ENCODE measurements around the gene CNPY1.

The CNPY1 gene

GRCh38 chr7:155585951-155586350 lies 39.6 kb upstream of the CNPY1 start:
- TF ChIP-seq, protein P1, sequence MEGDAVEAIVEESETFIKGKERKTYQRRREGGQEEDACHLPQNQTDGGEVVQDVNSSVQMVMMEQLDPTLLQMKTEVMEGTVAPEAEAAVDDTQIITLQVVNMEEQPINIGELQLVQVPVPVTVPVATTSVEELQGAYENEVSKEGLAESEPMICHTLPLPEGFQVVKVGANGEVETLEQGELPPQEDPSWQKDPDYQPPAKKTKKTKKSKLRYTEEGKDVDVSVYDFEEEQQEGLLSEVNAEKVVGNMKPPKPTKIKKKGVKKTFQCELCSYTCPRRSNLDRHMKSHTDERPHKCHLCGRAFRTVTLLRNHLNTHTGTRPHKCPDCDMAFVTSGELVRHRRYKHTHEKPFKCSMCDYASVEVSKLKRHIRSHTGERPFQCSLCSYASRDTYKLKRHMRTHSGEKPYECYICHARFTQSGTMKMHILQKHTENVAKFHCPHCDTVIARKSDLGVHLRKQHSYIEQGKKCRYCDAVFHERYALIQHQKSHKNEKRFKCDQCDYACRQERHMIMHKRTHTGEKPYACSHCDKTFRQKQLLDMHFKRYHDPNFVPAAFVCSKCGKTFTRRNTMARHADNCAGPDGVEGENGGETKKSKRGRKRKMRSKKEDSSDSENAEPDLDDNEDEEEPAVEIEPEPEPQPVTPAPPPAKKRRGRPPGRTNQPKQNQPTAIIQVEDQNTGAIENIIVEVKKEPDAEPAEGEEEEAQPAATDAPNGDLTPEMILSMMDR (IDR thresholded peaks at IDR 0.05; ENCODE audit: low read depth, low read length): no peak
- H3K27ac ChIP-seq: no peak overlapping the region; the same call in 1 of the 2 replicates
- H3K27me3 ChIP-seq (ENCODE audit: insufficient read depth, low read depth, severe bottlenecking): no peaks in the 10 kb centered on the region
- H3K36me3 ChIP-seq: no peaks in the 10 kb centered on the region
- no peaks in the 10 kb centered on the region for H3K9me3 ChIP-seq (ENCODE audit: severe bottlenecking)
- DNase-seq: no peak
- H3K4me3 ChIP-seq (ENCODE audit: low read depth, low read length): no peak overlapping the region

GRCh38 chr7:155585532-155585895 lies 39.2 kb upstream of the CNPY1 start:
- no peak for DNase-seq
- Histone ChIP-seq H3K27me3 (ENCODE audit: insufficient read depth, low read depth, severe bottlenecking) (no peaks in the 10 kb centered on the region), H3K27ac (peak overlapping the region; percentile 49), H3K36me3 (no peaks in the 10 kb centered on the region), H3K4me3 (ENCODE audit: low read depth, low read length) (peak overlapping the region; percentile 32), H3K9me3 (ENCODE audit: severe bottlenecking) (no peaks in the 10 kb centered on the region)
- TF ChIP-seq, protein P1 (IDR thresholded peaks at IDR 0.05; ENCODE audit: low read depth, low read length): no peak

DNA sequence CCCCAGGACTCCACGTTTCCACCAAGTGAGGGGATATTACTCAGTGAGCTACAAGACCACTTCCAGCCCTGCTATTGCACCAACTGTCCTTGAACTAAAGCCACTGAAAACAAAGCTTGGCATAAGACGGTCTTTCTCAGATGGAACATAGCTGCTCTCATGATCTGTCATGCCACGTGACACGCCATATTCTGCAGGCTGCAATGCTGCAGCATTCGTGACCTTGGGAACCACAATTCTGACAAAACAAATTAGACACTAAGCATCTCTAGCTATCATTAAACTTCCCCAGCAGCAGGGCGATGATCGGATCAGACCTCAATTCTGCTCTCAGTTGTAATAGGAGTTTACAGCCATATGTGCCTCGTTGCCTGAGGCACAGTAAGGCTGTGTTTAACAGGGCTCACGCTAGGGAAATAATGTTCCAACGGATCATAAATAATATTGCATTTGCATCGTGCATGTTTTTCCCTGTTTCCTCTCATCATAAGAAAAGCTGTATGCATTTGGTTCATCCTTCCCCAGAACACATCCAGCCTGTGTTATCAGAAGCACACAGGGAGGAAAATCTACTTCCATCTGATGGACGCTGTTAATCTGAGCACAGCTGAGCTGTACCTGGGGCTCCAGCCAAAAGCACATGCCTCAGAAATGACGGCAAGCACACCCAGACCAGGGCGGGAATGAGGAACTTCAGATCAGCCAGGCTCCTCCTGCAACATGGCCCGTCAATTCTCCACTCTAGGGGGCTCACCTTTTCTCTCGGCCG lies 38.6 kb upstream of the CNPY1 start:
- Histone ChIP-seq H3K36me3 (no peaks in the 10 kb centered on the region), H3K9me3 (ENCODE audit: severe bottlenecking) (no peaks in the 10 kb centered on the region), H3K4me3 (ENCODE audit: low read depth, low read length) (peak overlapping the region; percentile 32), H3K27ac (peak overlapping the region; percentile 49), H3K27me3 (ENCODE audit: insufficient read depth, low read depth, severe bottlenecking) (no peaks in the 10 kb centered on the region)
- DNase-seq: peak; percentile 60
- TF ChIP-seq, protein P1 (IDR thresholded peaks at IDR 0.05; ENCODE audit: low read depth, low read length): no peak

GRCh38 chr7:155584261-155584660 lies 37.9 kb upstream of the CNPY1 start:
- Histone ChIP-seq H3K4me3 (ENCODE audit: low read depth, low read length) (no peak overlapping the region), H3K36me3 (no peaks in the 10 kb centered on the region), H3K27ac (no peak overlapping the region; the same call in 1 of the 2 replicates), H3K27me3 (ENCODE audit: insufficient read depth, low read depth, severe bottlenecking) (no peaks in the 10 kb centered on the region), H3K9me3 (ENCODE audit: severe bottlenecking) (no peaks in the 10 kb centered on the region)
- TF ChIP-seq, protein P1 (IDR thresholded peaks at IDR 0.05; ENCODE audit: low read depth, low read length): no peak
- DNase-seq: no peak

DNA sequence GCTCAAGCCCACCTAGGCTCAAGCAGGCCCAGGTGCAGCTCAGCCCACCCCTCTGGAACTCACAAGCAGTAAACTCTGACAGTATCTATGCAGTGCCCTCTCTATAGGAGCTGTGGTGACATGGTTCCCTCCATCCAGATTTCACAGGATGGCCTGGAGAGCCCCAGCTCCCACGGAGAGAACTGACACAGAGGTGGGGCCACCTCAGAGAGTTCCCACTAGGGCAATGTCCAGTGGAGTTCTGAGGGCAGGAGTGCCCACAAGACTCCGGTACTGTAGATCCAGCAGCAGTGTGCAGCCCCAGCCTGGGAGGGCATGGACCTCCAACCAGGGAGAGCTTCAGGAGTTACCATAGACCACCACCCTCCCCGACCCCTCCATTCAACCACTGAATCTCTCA lies 37.3 kb upstream of the CNPY1 start:
- Histone ChIP-seq H3K4me3 (ENCODE audit: low read depth, low read length) (no peak overlapping the region), H3K27ac (no peak overlapping the region), H3K9me3 (ENCODE audit: severe bottlenecking) (no peaks in the 10 kb centered on the region), H3K36me3 (no peaks in the 10 kb centered on the region), H3K27me3 (ENCODE audit: insufficient read depth, low read depth, severe bottlenecking) (no peaks in the 10 kb centered on the region)
- DNase-seq: no peak
- TF ChIP-seq, protein P1 (IDR thresholded peaks at IDR 0.05; ENCODE audit: low read depth, low read length): no peak

GRCh38 chr7:155581954-155582353 lies 35.6 kb upstream of the CNPY1 start:
- no peak for DNase-seq
- no peaks in the 10 kb centered on the region for H3K9me3 ChIP-seq (ENCODE audit: severe bottlenecking)
- H3K4me3 ChIP-seq (ENCODE audit: low read depth, low read length): no peak overlapping the region
- H3K27ac ChIP-seq: no peak overlapping the region
- TF ChIP-seq, protein P1 (IDR thresholded peaks at IDR 0.05; ENCODE audit: low read depth, low read length): no peak
- H3K36me3 ChIP-seq: no peaks in the 10 kb centered on the region
- H3K27me3 ChIP-seq (ENCODE audit: insufficient read depth, low read depth, severe bottlenecking): no peaks in the 10 kb centered on the region
